ENCODE measurements around the gene CEP120.
"Not testable (repeated sequence)": the region's sequence is repeated elsewhere in the genome, so short reads cannot be mapped to it uniquely, and the experiment has no call there.

Gene CEP120

GRCh38 chr5:123423278-123424149, at the start of gene CEP120:
TSS of gene CEP120 (minus strand) at chr5:123423403. CDS start at chr5:123422998, 405 bp downstream.
- H3K4me3 ChIP-seq (ENCODE audit: low read depth, low read length) = peak within 1 kb of the TSS; percentile 73
- DNase-seq (ENCODE audit: low read depth) = peak; percentile 98

GRCh38 chr5:123472150-123472924, 49.1 kb upstream of the CEP120 start:
- DNase-seq (ENCODE audit: low read depth) = no peak

GRCh38 chr5:123471385-123471784, 48.2 kb upstream of the CEP120 start:
- DNase-seq (ENCODE audit: low read depth) = no peak
- no peak overlapping the region for H3K4me3 ChIP-seq (ENCODE audit: low read depth, low read length)

More at GRCh38 chr5:123472150-123472924, 49.1 kb upstream of the CEP120 start:
- no peak overlapping the region for H3K4me3 ChIP-seq (ENCODE audit: low read depth, low read length)

GRCh38 chr5:123466839-123467238, 43.6 kb upstream of the CEP120 start:
- not testable (repeated sequence) for DNase-seq (ENCODE audit: low read depth); H3K4me3 ChIP-seq (ENCODE audit: low read depth, low read length)

GRCh38 chr5:123460296-123460729, 37.1 kb upstream of the CEP120 start:
- DNase-seq (ENCODE audit: low read depth) = no peak
- H3K4me3 ChIP-seq (ENCODE audit: low read depth, low read length) = no peak overlapping the region

- DNase-seq (ENCODE audit: low read depth); H3K4me3 ChIP-seq (ENCODE audit: low read depth, low read length): not testable (repeated sequence)
These were observed 35.8 kb upstream of the CEP120 start for GRCh38 chr5:123458994-123459393.

GRCh38 chr5:123456242-123456641, 33.0 kb upstream of the CEP120 start:
- H3K4me3 ChIP-seq (ENCODE audit: low read depth, low read length) = no peak overlapping the region
- no peak for DNase-seq (ENCODE audit: low read depth)

GRCh38 chr5:123455640-123456039, 32.4 kb upstream of the CEP120 start:
- DNase-seq (ENCODE audit: low read depth) = no peak
- no peak overlapping the region for H3K4me3 ChIP-seq (ENCODE audit: low read depth, low read length)

GRCh38 chr5:123455095-123455494, 31.9 kb upstream of the CEP120 start:
- no peak overlapping the region for H3K4me3 ChIP-seq (ENCODE audit: low read depth, low read length)
- no peak for DNase-seq (ENCODE audit: low read depth)

- no peak for DNase-seq (ENCODE audit: low read depth)
These were observed 31.2 kb upstream of the CEP120 start for GRCh38 chr5:123454259-123454911.

GRCh38 chr5:123452401-123452800, 29.2 kb upstream of the CEP120 start:
- no peak for DNase-seq (ENCODE audit: low read depth)

More at GRCh38 chr5:123454259-123454911, 31.2 kb upstream of the CEP120 start:
- no peak overlapping the region for H3K4me3 ChIP-seq (ENCODE audit: low read depth, low read length)

GRCh38 chr5:123451047-123451446, 27.8 kb upstream of the CEP120 start:
- H3K4me3 ChIP-seq (ENCODE audit: low read depth, low read length) = no peak overlapping the region
- DNase-seq (ENCODE audit: low read depth) = no peak

More at GRCh38 chr5:123452401-123452800, 29.2 kb upstream of the CEP120 start:
- no peak overlapping the region for H3K4me3 ChIP-seq (ENCODE audit: low read depth, low read length)

- no peak for DNase-seq (ENCODE audit: low read depth)
- no peak overlapping the region for H3K4me3 ChIP-seq (ENCODE audit: low read depth, low read length)
These were observed 27.4 kb upstream of the CEP120 start for GRCh38 chr5:123450640-123451039.

GRCh38 chr5:123450114-123450513, 26.9 kb upstream of the CEP120 start:
- H3K4me3 ChIP-seq (ENCODE audit: low read depth, low read length) = no peak overlapping the region
- no peak for DNase-seq (ENCODE audit: low read depth)

GRCh38 chr5:123449424-123449974, 26.3 kb upstream of the CEP120 start:
- no peak for DNase-seq (ENCODE audit: low read depth)
- H3K4me3 ChIP-seq (ENCODE audit: low read depth, low read length) = no peak overlapping the region

- no peak overlapping the region for H3K4me3 ChIP-seq (ENCODE audit: low read depth, low read length)
- no peak for DNase-seq (ENCODE audit: low read depth)
These were observed 25.5 kb upstream of the CEP120 start for GRCh38 chr5:123448743-123449142.

- no peak overlapping the region for H3K4me3 ChIP-seq (ENCODE audit: low read depth, low read length)
- DNase-seq (ENCODE audit: low read depth) = no peak
These were observed 24.9 kb upstream of the CEP120 start for GRCh38 chr5:123448017-123448617.

GRCh38 chr5:123444016-123444415, 20.8 kb upstream of the CEP120 start:
- H3K4me3 ChIP-seq (ENCODE audit: low read depth, low read length) = no peak overlapping the region
- DNase-seq (ENCODE audit: low read depth) = no peak

- H3K4me3 ChIP-seq (ENCODE audit: low read depth, low read length) = no peak overlapping the region
- DNase-seq (ENCODE audit: low read depth) = no peak
These were observed 18.2 kb upstream of the CEP120 start for GRCh38 chr5:123441408-123441807.

Measured in skeletal muscle cell (primary cell).